ENCODE measurements around the gene LINC00632. TPM values are rescaled to one million over a fixed set of nuclear protein-coding genes. Genes with fewer than 3 reads are reported as not detected.

The LINC00632 gene
- total RNA-seq (2014; rRNA removed): 15.4 and 16.0 TPM in 2 replicates
- Bru-seq, nascent RNA: percentile 54 among the genes with signal in this experiment
- BruChase-seq, experiment 1, labeled RNA remaining after a 6-hour chase: percentile 59 among the genes with signal in this experiment
- BruChase-seq, experiment 2, labeled RNA remaining after a 2-hour chase: percentile 61 among the genes with signal in this experiment
- long read RNA-seq, transcript LINC00632-224 (2 exons, 1,327 nt): major isoform, 12 of 20 reads
- long read RNA-seq, partial matches to known transcripts: 5 of 20 reads
- long read RNA-seq, other reads (novel, unspliced or antisense): 3 of 20 reads

GRCh38 chrX:140709421-140709846 lies at the start of gene LINC00632:
TSS of gene LINC00632 (plus strand) at chrX:140709759.
- H3K9me2 ChIP-seq (replicated peaks; ENCODE audit: low read length): no peaks in the 10 kb centered on the region
- no peaks in the 10 kb centered on the region for H3K4me1 ChIP-seq (ENCODE audit: insufficient read depth, low read length)
- DNase-seq: no peak
- H3K79me2 ChIP-seq (ENCODE audit: low read length): no peaks in the 10 kb centered on the region
- CTCF ChIA-PET: no interaction called here
- TF ChIP-seq EZH2phosphoT487 (IDR thresholded peaks at IDR 0.05; ENCODE audit: borderline replicate concordance, low read length) (no peak), CTCF (conservative IDR thresholded peaks at IDR 0.05; ENCODE audit: low read depth, low read length) (no peak), EZH2 (IDR thresholded peaks at IDR 0.05; ENCODE audit: low read length, unreplicated experiment) (no peak)
- no peaks in the 10 kb centered on the region for H3K36me3 ChIP-seq (ENCODE audit: low read depth, low read length)
- BruUV-seq (replicated peaks): no TSS peak
- H2AFZ ChIP-seq (ENCODE audit: low read length): no peak within 1 kb of the TSS
- no peaks in the 10 kb centered on the region for H4K20me1 ChIP-seq (ENCODE audit: low read length)
- peaks cover 33% of the 10 kb centered on the region for H3K27me3 ChIP-seq (ENCODE audit: low read length)
- intact Hi-C loops (cut with micrococcal nuclease): no loop called here
- H3K4me3 ChIP-seq (ENCODE audit: low read length): no peak within 1 kb of the TSS
- H3K9me3 ChIP-seq (ENCODE audit: low read length): no peaks in the 10 kb centered on the region
- H3F3A ChIP-seq (ENCODE audit: low read length, unreplicated experiment): no peaks in the 10 kb centered on the region
- no peak within 1 kb of the TSS for H3K4me2 ChIP-seq (ENCODE audit: low read length)
- no peak for ATAC-seq
- H3K27ac ChIP-seq (ENCODE audit: low read length): no peak within 1 kb of the TSS
- H3K9ac ChIP-seq (ENCODE audit: low read length): no peak within 1 kb of the TSS
- POLR2A ChIA-PET (ENCODE audit: unreplicated experiment): no interaction called here

GRCh38 chrX:140661643-140662042 lies 47.9 kb upstream of the LINC00632 start:
- ChIA-PET POLR2A (ENCODE audit: unreplicated experiment) (no interaction called here), CTCF (no interaction called here)
- no peak overlapping the region for H3K9ac ChIP-seq (ENCODE audit: low read length)
- no peak overlapping the region for H2AFZ ChIP-seq (ENCODE audit: low read length)
- ATAC-seq: no peak
- no peak overlapping the region for H3K27ac ChIP-seq (ENCODE audit: low read length)
- no peaks in the 10 kb centered on the region for H3K4me1 ChIP-seq (ENCODE audit: insufficient read depth, low read length)
- H3K4me3 ChIP-seq (ENCODE audit: low read length): no peak overlapping the region
- peak; percentile 38; the same call in 1 of the 2 replicates for TF ChIP-seq CTCF (conservative IDR thresholded peaks at IDR 0.05; ENCODE audit: low read depth, low read length)
- no peak for TF ChIP-seq EZH2 (IDR thresholded peaks at IDR 0.05; ENCODE audit: low read length, unreplicated experiment)
- DNase-seq: peak; percentile 1
- H3K27me3 ChIP-seq (ENCODE audit: low read length): peaks cover 27% of the 10 kb centered on the region
- no TSS peak for BruUV-seq (replicated peaks)
- H3K9me3 ChIP-seq (ENCODE audit: low read length): no peaks in the 10 kb centered on the region
- intact Hi-C loops (cut with micrococcal nuclease): no loop called here
- no peaks in the 10 kb centered on the region for H3K79me2 ChIP-seq (ENCODE audit: low read length)
- no peaks in the 10 kb centered on the region for H3K36me3 ChIP-seq (ENCODE audit: low read depth, low read length)
- no peaks in the 10 kb centered on the region for H4K20me1 ChIP-seq (ENCODE audit: low read length)
- H3K9me2 ChIP-seq (replicated peaks; ENCODE audit: low read length): no peaks in the 10 kb centered on the region
- no peaks in the 10 kb centered on the region for H3F3A ChIP-seq (ENCODE audit: low read length, unreplicated experiment)
- no peak overlapping the region for H3K4me2 ChIP-seq (ENCODE audit: low read length)

GRCh38 chrX:140664939-140665338 lies 44.6 kb upstream of the LINC00632 start:
- TF ChIP-seq EZH2 (IDR thresholded peaks at IDR 0.05; ENCODE audit: low read length, unreplicated experiment): no peak
- TF ChIP-seq CTCF (conservative IDR thresholded peaks at IDR 0.05; ENCODE audit: low read depth, low read length): peak; percentile 55
- no peak for TF ChIP-seq EZH2phosphoT487 (IDR thresholded peaks at IDR 0.05; ENCODE audit: borderline replicate concordance, low read length)
- no peak overlapping the region for H3K4me2 ChIP-seq (ENCODE audit: low read length)
- H3F3A ChIP-seq (ENCODE audit: low read length, unreplicated experiment): no peaks in the 10 kb centered on the region
- H3K9me3 ChIP-seq (ENCODE audit: low read length): no peaks in the 10 kb centered on the region
- peak; percentile 35 for DNase-seq
- 0 out of 2 replicates have a peak, but pooled peaks have one; percentile 29 for ATAC-seq
- no peaks in the 10 kb centered on the region for H3K9me2 ChIP-seq (replicated peaks; ENCODE audit: low read length)
- no peaks in the 10 kb centered on the region for H3K79me2 ChIP-seq (ENCODE audit: low read length)
- peaks cover 14% of the 10 kb centered on the region; the same call in 1 of the 2 replicates for H3K27me3 ChIP-seq (ENCODE audit: low read length)
- no peak overlapping the region for H3K4me3 ChIP-seq (ENCODE audit: low read length)
- BruUV-seq (replicated peaks): no TSS peak
- ChIA-PET POLR2A (ENCODE audit: unreplicated experiment) (no interaction called here), CTCF (no interaction called here)
- no peak overlapping the region for H3K9ac ChIP-seq (ENCODE audit: low read length)
- no peaks in the 10 kb centered on the region for H3K4me1 ChIP-seq (ENCODE audit: insufficient read depth, low read length)
- no peak overlapping the region for H2AFZ ChIP-seq (ENCODE audit: low read length)
- intact Hi-C loops (cut with micrococcal nuclease): loop anchor here (2.0 kb wide), 1 partner anchor 614 kb away; no protein-coding TSS in a partner anchor
- no peaks in the 10 kb centered on the region for H3K36me3 ChIP-seq (ENCODE audit: low read depth, low read length)
- H3K27ac ChIP-seq (ENCODE audit: low read length): no peak overlapping the region
- no peaks in the 10 kb centered on the region for H4K20me1 ChIP-seq (ENCODE audit: low read length)
